ENCODE measurements around the gene PEAK3. TPM values are rescaled to one million over a fixed set of nuclear protein-coding genes. Genes with fewer than 3 reads are reported as not detected.

Gene PEAK3
- total RNA-seq, 2 donors from 2014 or later: 0.66 to 0.78 TPM

GRCh38 chr19:2276429-2276986 lies 5.5 kb downstream of the PEAK3 start:
- Histone ChIP-seq H3K36me3 (replicated peaks in 1 of 2; ENCODE audit: insufficient read depth in 1 of 2, low read depth in 2 of 2) (peaks cover 0 to 2% of the 10 kb centered on the region in 2 donors), H3K4me3 (no peak overlapping the region), H3K9me3 (no peaks in the 10 kb centered on the region), H3K27ac (no peak overlapping the region), H3K27me3 (no peaks in the 10 kb centered on the region), H3K4me1 (peaks cover 47% of the 10 kb centered on the region)
- DNase-seq (no peak), ATAC-seq (no peak)
- intact Hi-C loops (cut with DNase I): no loop called here
- 89 to 94% methylated on average over 20 to 24 of the region's 28 CpGs for WGBS, 2 donors
- no peak for TF ChIP-seq POLR2A (IDR thresholded peaks at IDR 0.05)
- no peak for TF ChIP-seq CTCF (IDR thresholded peaks at IDR 0.05)

- no peaks in the 10 kb centered on the region for H3K9me3 ChIP-seq
- H3K4me3 ChIP-seq: no peak overlapping the region
- TF ChIP-seq POLR2A (IDR thresholded peaks at IDR 0.05): no peak
- TF ChIP-seq CTCF (IDR thresholded peaks at IDR 0.05): no peak
- WGBS, 2 donors: 79% methylated on average over 43 of the region's 74 CpGs; no CpG with 5 or more reads in 1 of the 2 donors
- no peak overlapping the region for H3K27ac ChIP-seq
- peaks cover 52% of the 10 kb centered on the region for H3K4me1 ChIP-seq
- ATAC-seq (no peak), DNase-seq (no peak)
- H3K27me3 ChIP-seq: no peaks in the 10 kb centered on the region
- peaks cover 0 to 2% of the 10 kb centered on the region in 2 donors for H3K36me3 ChIP-seq (replicated peaks in 1 of 2; ENCODE audit: insufficient read depth in 1 of 2, low read depth in 2 of 2)
- intact Hi-C loops (cut with DNase I): no loop called here
These were observed 6.2 kb downstream of the PEAK3 start for GRCh38 chr19:2275588-2276428.

- DNase-seq (peak; percentile 62 to 72 (median 66)), ATAC-seq (no peak)
- Histone ChIP-seq H3K27me3 (no peaks in the 10 kb centered on the region), H3K4me3 (no peak overlapping the region), H3K9me3 (no peaks in the 10 kb centered on the region), H3K4me1 (peaks cover 44% of the 10 kb centered on the region), H3K27ac (peak overlapping the region in 1 of 4 donors; percentile 41), H3K36me3 (replicated peaks in 1 of 2; ENCODE audit: insufficient read depth in 1 of 2, low read depth in 2 of 2) (peaks cover 0 to 2% of the 10 kb centered on the region in 2 donors)
- TF ChIP-seq CTCF (IDR thresholded peaks at IDR 0.05) (peak in 6 of 7 experiments; percentile 23 to 69 (median 56)), POLR2A (IDR thresholded peaks at IDR 0.05) (no peak)
- WGBS, 2 donors: 58 to 78% methylated on average over 8 to 16 of the region's 16 CpGs
- intact Hi-C loops (cut with DNase I): loop anchor here (5.0 kb wide), 1 partner anchor 118 kb away; no protein-coding TSS in a partner anchor
These were observed 6.9 kb downstream of the PEAK3 start for GRCh38 chr19:2274931-2275535.

- 81 to 85% methylated on average over 9 of the region's 9 CpGs for WGBS, 2 donors
- Histone ChIP-seq H3K36me3 (replicated peaks in 1 of 2; ENCODE audit: insufficient read depth in 1 of 2, low read depth in 2 of 2) (peaks cover 0 to 2% of the 10 kb centered on the region in 2 donors), H3K27ac (peak overlapping the region in 3 of 4 donors; percentile 79 to 100 (median 95)), H3K9me3 (no peaks in the 10 kb centered on the region), H3K4me1 (peaks cover 44% of the 10 kb centered on the region), H3K27me3 (no peaks in the 10 kb centered on the region), H3K4me3 (no peak overlapping the region)
- DNase-seq (no peak), ATAC-seq (no peak)
- TF ChIP-seq CTCF (IDR thresholded peaks at IDR 0.05): no peak
- no peak for TF ChIP-seq POLR2A (IDR thresholded peaks at IDR 0.05)
- intact Hi-C loops (cut with DNase I): loop anchor here (5.0 kb wide), 1 partner anchor 117 kb away; no protein-coding TSS in a partner anchor
These were observed 7.7 kb downstream of the PEAK3 start for GRCh38 chr19:2274185-2274711.
